Epithelial cell of esophagus (primary cell): ENCODE results near the gene R3HDM2.

Experiments used
- DNase-seq: peaks from one replicate; pipeline ENCODE4 v3.0.0; 2010; ENCODE audit warnings: low read depth
- H3K4me3 ChIP-seq: 2 replicates; pipeline ENCODE4 v1.5.1; 2011; ENCODE audit warnings: mild to moderate bottlenecking, low read length, control low read depth
- TF ChIP-seq, protein P1 (sequence below): IDR thresholded peaks from 2 replicates; pipeline ENCODE4 v1.5.1; 2011; ENCODE audit warnings: low read depth, mild to moderate bottlenecking, low read length, control low read depth, inconsistent platforms; ENCODE audit not compliant: insufficient read depth; ENCODE audit errors: missing control alignments

The R3HDM2 gene

DNA sequence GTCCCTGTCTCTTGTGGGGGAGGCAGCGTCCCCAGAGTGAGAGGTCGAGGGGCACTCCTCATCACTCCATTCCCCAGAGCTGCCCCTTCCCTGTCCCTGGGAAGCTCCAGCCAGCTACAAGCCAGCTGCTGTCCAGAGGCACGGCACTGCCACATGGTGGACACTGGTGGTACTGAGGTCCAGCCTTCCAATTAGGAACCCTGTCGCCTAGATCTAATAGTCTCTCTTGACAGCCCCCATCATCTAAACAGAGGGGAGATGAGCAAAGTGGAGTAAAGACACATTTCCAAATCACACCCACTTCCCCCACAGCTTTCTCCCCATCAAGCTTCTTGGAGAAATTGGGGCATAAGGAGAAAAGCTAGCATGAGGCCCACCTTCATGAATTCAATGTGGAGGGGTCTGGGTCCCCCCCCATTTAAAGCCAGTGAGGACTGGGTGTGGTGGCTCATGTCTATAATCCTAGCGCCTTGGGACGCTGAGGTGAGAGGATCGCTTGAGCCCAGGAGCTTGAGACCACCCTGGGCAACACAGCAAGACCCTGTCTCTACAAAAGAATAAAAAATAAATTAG lies 22.2 kb upstream of the R3HDM2 start:
- peak; percentile 74 for DNase-seq
- TF ChIP-seq, protein P1, sequence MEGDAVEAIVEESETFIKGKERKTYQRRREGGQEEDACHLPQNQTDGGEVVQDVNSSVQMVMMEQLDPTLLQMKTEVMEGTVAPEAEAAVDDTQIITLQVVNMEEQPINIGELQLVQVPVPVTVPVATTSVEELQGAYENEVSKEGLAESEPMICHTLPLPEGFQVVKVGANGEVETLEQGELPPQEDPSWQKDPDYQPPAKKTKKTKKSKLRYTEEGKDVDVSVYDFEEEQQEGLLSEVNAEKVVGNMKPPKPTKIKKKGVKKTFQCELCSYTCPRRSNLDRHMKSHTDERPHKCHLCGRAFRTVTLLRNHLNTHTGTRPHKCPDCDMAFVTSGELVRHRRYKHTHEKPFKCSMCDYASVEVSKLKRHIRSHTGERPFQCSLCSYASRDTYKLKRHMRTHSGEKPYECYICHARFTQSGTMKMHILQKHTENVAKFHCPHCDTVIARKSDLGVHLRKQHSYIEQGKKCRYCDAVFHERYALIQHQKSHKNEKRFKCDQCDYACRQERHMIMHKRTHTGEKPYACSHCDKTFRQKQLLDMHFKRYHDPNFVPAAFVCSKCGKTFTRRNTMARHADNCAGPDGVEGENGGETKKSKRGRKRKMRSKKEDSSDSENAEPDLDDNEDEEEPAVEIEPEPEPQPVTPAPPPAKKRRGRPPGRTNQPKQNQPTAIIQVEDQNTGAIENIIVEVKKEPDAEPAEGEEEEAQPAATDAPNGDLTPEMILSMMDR: peak; percentile 95
- H3K4me3 ChIP-seq: no peak overlapping the region

GRCh38 chr12:57452181-57452936 lies 21.5 kb upstream of the R3HDM2 start:
- TF ChIP-seq, protein P1: no peak
- no peak overlapping the region for H3K4me3 ChIP-seq
- peak; percentile 48 for DNase-seq

GRCh38 chr12:57451233-57451778 lies 20.5 kb upstream of the R3HDM2 start:
- TF ChIP-seq, protein P1: no peak
- H3K4me3 ChIP-seq: no peak overlapping the region
- no peak for DNase-seq

DNA sequence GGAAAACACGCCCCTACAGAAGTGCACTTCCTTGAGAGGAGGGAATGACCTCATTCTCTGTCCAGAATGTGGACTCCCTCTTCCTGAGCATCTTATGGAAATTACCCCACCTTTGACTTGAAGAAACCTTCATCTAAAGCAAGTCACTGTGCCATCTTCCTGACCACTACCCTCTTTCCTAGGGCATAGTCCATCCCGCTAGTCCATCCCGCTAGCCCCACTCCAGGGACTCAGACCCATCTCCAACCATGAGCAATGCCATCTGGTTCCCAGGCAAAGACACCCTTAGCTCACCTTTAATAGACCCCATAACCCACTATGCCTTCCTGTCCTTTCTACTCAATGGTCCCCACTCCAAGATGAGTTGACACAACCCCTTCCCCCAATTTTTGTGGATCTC lies 19.2 kb upstream of the R3HDM2 start:
- H3K4me3 ChIP-seq: no peak overlapping the region
- TF ChIP-seq, protein P1: no peak
- no peak for DNase-seq

DNA sequence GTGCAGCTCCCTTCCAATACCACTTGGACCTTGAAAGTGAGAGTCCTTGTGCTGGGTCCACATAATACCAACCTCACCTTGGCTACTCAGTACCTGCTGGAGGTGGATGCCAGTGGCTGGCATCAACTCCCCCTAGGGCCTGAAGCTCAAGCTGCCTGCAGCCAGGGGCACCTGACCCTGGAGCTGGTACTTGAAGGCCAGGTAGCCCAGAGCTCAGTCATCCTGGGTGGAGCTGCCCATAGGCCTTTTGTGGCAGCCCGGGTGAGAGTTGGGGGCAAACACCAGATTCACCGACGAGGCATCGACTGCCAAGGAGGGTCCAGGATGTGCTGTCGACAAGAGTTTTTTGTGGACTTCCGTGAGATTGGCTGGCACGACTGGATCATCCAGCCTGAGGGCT lies 18.5 kb upstream of the R3HDM2 start:
- no peak for DNase-seq
- TF ChIP-seq, protein P1: no peak
- no peak overlapping the region for H3K4me3 ChIP-seq

DNA sequence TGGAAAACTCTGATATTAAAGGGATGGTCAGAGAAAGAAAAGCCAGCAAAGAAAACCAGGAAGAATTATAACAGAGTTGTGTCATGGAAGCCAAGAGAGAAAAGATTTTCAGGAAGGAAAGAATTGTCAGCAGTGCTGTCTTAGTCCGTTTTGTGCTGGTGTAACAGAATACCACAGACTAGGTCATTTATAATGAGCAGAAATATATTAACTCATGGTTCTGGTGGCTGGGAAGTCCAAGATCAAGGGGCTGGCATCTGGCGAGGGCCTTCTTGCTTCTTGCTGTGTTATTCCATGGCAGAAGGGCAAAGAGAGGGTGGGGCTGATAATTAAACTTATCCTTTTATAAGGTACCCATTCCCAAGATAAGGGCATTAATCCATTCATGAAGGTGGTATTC lies 17.8 kb upstream of the R3HDM2 start:
- TF ChIP-seq, protein P1: no peak
- DNase-seq: no peak
- H3K4me3 ChIP-seq: no peak overlapping the region
